GM12891 (cell line): ENCODE data around the gene PCSK7.
A peak's percentile ranks its signal among the peaks of the same experiment; 100 is the strongest.

Source experiments
- DNase-seq: peaks from one replicate; pipeline ENCODE4 v3.0.0; 2011; ENCODE audit warnings: low spot score; ENCODE audit not compliant: insufficient read length
- FAIRE-seq: peaks from 2 replicates; lab custom pipeline; 2011; peaks lifted over from hg19 to GRCh38; lab: Jason Lieb, UNC
- PAX5 ChIP-seq: IDR thresholded peaks from 2 replicates; pipeline ENCODE4 v1.6.1; 2011; ENCODE audit warnings: low read length, moderate library complexity, mild to moderate bottlenecking; ENCODE audit not compliant: insufficient read depth, severe bottlenecking
- POLR2A ChIP-seq: IDR thresholded peaks from 2 replicates; pipeline ENCODE4 v1.6.1; 2011; ENCODE audit warnings: low read depth, low read length, control low read depth
- POLR2AphosphoS5 ChIP-seq: IDR thresholded peaks from 2 replicates; pipeline ENCODE4 v1.6.1; 2011; ENCODE audit warnings: low read depth, low read length, control low read depth
- POU2F2 ChIP-seq: IDR thresholded peaks from 2 replicates; pipeline ENCODE4 v1.6.1; 2011; ENCODE audit warnings: low read depth, mild to moderate bottlenecking, control low read depth, low read length, moderate library complexity
- SPI1 ChIP-seq: IDR thresholded peaks from 2 replicates; pipeline ENCODE4 v1.6.1; 2011; ENCODE audit warnings: low read depth, low read length, control low read depth
- TAF1 ChIP-seq: IDR thresholded peaks from 2 replicates; pipeline ENCODE4 v1.6.1; 2011; ENCODE audit warnings: low read depth, low read length, control low read depth

Gene PCSK7

DNA sequence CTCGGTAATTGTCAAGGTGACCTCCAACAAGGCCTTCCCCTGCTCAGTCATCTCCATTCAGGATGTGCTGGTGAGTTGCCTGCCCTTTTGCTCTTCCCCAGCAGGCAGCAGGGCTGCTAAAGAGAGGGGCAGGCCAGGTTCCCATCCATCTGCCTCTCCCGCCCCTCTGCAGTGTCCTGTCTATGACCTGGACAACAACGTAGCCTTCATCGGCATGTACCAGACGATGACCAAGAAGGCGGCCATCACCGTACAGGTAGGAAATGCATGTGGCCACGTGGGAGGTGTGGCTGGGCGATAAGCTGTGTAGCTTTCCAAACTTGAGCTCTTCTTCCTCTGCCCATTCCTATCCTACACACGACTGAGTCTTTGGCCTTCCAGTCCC lies 49.3 kb downstream of the PCSK7 start:
- DNase-seq (no peak), FAIRE-seq (no peak)
- TF ChIP-seq PAX5 (no peak), POU2F2 (no peak), TAF1 (no peak), SPI1 (no peak)

DNA sequence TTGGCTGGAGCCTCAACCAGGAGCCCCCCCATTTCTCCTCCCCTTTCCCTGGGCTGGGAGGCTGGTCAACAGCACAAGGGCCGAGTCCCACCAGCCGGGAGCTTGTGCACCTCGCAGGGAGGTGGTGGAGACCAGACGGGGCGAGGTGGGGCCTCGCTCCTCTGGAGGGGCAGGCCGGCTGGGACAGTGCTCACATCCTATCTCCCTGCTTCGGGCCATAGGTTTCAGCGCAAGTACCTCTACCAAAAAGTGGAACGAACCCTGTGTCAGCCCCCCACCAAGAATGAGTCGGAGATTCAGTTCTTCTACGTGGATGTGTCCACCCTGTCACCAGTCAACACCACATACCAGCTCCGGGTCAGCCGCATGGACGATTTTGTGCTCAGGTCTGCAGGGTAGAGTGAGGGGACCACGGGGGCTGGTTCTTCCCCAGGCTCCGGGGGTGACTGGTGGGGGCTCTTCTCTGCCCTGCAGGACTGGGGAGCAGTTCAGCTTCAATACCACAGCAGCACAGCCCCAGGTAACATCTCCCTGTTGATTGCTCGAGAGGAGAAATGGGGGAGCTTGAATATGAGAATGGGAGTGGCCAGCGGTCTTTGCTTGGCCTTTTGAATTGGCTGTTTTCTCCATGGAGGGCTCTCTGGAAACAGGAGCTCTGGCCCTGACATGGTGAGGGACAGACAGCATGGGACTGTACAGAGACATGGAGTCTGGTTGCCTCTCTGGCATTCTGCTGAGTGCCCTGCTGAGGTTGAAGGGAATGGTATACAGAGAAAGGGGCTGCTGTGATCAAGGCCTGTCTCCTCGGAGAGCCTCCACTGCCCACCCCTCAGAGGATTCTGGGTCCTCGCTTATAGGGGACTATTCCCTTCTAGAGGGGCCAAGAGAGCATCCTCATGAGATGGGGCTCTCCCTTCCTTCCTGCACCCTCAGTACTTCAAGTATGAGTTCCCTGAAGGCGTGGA lies 50.0 kb downstream of the PCSK7 start:
- TF ChIP-seq PAX5 = no peak
- no peak for TF ChIP-seq SPI1
- no peak for TF ChIP-seq POLR2A
- no peak for TF ChIP-seq POU2F2
- no peak for TF ChIP-seq TAF1
- TF ChIP-seq POLR2AphosphoS5 = no peak
- DNase-seq = no peak
- FAIRE-seq = no peak

GRCh38 chr11:117180661-117181585 lies 51.0 kb downstream of the PCSK7 start:
- TF ChIP-seq POLR2AphosphoS5 (no peak), PAX5 (no peak), SPI1 (no peak), TAF1 (no peak), POU2F2 (no peak), POLR2A (no peak)
- FAIRE-seq (peak; percentile 96), DNase-seq (peak; percentile 64)

DNA sequence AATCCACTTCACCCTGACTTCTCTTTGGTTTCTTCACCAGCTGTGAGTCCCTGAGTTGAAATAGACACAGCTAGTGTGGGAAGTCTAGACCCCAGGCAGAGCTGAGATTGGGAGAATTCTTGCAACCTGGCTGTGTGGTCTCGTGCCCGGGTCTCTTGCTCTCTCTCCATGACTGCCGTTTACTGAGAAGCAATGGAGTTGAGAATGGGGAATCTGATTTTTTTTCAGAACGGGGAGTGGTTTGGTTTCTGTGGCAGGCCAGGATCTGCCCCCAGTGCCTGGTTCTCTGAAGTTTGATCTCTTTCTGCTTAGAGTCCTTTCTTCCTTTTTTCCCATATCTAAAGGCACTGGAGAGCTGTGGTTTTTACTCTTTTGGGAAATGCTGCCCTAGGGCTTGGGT lies 51.9 kb downstream of the PCSK7 start:
- no peak for TF ChIP-seq POLR2AphosphoS5
- FAIRE-seq = no peak
- no peak for DNase-seq

GRCh38 chr11:117179048-117179999 lies 52.5 kb downstream of the PCSK7 start:
- no peak for DNase-seq
- peak; percentile 84 for FAIRE-seq
- TF ChIP-seq POU2F2 (0 out of 2 replicates have a peak, but pooled peaks have one; percentile 17), POLR2AphosphoS5 (no peak)

DNA sequence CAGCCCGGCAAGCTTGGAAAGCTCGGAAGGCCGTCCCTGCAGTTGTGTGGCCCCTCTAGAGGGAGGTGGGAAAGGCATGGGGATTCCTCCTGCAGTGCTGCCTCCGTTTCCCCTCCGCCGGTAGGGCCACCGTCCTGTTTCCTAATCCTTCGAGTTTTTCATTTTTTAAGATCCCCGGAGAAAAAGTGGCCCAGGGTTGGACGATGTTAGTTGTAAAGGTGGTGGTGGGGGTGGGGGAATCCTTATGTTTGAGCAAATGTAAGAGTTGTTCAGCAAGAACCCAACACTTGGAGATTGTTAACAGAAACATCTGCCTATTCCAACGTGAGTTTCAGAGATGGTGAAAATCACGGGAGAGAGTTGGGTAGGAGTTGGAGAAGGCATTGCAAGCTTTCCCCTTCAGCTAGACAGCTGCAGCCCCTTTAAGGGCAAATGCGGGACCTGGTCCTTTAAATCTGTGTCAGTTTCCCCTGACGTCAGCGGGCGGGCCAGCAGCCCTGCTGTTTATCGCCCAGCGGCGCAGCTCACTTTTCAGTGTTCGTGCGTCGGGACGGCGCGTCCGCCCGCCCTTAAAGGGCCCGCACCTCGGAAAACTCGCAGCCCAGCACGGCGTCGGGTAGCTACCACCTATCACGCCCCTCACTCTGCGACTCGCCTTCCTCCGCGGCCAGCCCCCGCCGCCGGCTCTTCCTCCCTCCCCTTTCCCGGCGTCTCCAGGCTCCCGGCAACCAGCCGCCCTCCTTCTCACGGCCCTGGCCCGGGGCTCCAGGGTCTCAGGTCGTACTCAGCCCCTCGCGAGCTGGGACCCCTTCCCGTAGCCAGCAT lies 53.5 kb downstream of the PCSK7 start, which contains the start of gene SIDT2:
Gene SIDT2 (plus strand): TSS at position 534 of the 825 bp plus-strand sequence. CDS start 521 bp downstream, outside the sequence.
- peak; percentile 80 for DNase-seq
- no peak for TF ChIP-seq TAF1
- TF ChIP-seq POU2F2 = no peak
- TF ChIP-seq SPI1 = no peak
- peak; percentile 53; the same call in 1 of the 2 replicates for TF ChIP-seq POLR2AphosphoS5
- no peak for TF ChIP-seq PAX5
- TF ChIP-seq POLR2A = peak; percentile 66
- peak; percentile 97 for FAIRE-seq

GRCh38 chr11:117177534-117178209 lies 54.2 kb downstream of the PCSK7 start:
- FAIRE-seq (no peak), DNase-seq (no peak)
- TF ChIP-seq TAF1 = no peak
- TF ChIP-seq POLR2A = no peak
- TF ChIP-seq SPI1 = no peak
- no peak for TF ChIP-seq PAX5
- no peak for TF ChIP-seq POU2F2
- no peak for TF ChIP-seq POLR2AphosphoS5

GRCh38 chr11:117176186-117176585 lies 55.7 kb downstream of the PCSK7 start:
- DNase-seq (no peak), FAIRE-seq (no peak)
- TF ChIP-seq POLR2A (no peak), TAF1 (no peak), POU2F2 (no peak), PAX5 (no peak), POLR2AphosphoS5 (no peak), SPI1 (no peak)
